ENCODE measurements around the gene TBC1D4. TPM values are rescaled to one million over a fixed set of nuclear protein-coding genes. Genes with fewer than 3 reads are reported as not detected.

The TBC1D4 gene
- total and polyA plus RNA-seq, 12 donors, result 41.6 to 324 (median 191) TPM

DNA sequence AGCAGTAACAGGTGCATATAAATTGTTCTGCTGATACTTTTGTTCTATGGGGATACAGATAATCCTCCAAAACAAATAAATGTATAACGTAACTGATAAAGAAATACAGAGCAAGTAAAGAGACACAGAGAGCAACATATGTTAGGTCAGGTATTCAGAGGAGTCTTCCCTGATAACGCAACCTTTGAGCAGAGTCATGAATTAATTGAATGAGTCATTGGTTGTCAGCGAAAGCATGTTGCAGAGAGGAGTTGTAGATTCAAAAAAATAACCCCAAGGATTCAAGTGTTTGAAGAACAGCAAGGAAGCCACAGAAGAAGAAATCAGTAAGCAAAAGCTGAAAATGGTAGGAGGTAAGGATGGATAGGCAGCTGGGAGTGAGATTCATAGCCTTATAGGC, 245.2 kb downstream of the TBC1D4 start:
- no peak overlapping the region for H3K4me3 ChIP-seq
- no peak for TF ChIP-seq POLR2A (IDR thresholded peaks at IDR 0.05)
- TF ChIP-seq CTCF (IDR thresholded peaks at IDR 0.05), result no peak
- no peaks in the 10 kb centered on the region for H3K9me3 ChIP-seq (replicated peaks in 1 of 3)
- intact Hi-C loops (cut with DNase I), result no loop called here
- no peaks in the 10 kb centered on the region for H3K27me3 ChIP-seq
- DNase-seq, result no peak
- H3K4me1 ChIP-seq (replicated peaks in 1 of 2), result no peaks in the 10 kb centered on the region
- no peak overlapping the region for H3K27ac ChIP-seq
- no peaks in the 10 kb centered on the region for H3K36me3 ChIP-seq (replicated peaks in 1 of 2)
- 55 to 63% (median 60%) methylated on average over 3 of the region's 3 CpGs for WGBS, 4 donors

Other genes starting within 250 kb of the TBC1D4 start
- gene COMMD6, start 55.7 kb upstream of the TBC1D4 start, total RNA-seq, result 100 to 1,000 TPM in 8 of 9 donors, 10 to 100 TPM in 1; 60.7 to 599 (median 340) TPM
- gene COMMD6, start 55.7 kb upstream of the TBC1D4 start, polyA plus RNA-seq, result 100 to 1,000 TPM; 142 to 327 (median 227) TPM
- 100 to 1,000 TPM in 1 of 9 donors, 10 to 100 TPM in 8; 35.0 to 109 (median 68.7) TPM for gene UCHL3, start 67.6 kb upstream of the TBC1D4 start, total RNA-seq
- 100 to 1,000 TPM in 1 of 3 donors, 10 to 100 TPM in 2; 33.5 to 183 (median 42.4) TPM for gene UCHL3, start 67.6 kb upstream of the TBC1D4 start, polyA plus RNA-seq
- gene LMO7, start 154.2 kb upstream of the TBC1D4 start, total RNA-seq, result 10 to 100 TPM in 6 of 9 donors, 1 to 10 TPM in 3; 7.4 to 39.7 (median 12.6) TPM
- 10 to 100 TPM in 2 of 3 donors, 1 to 10 TPM in 1; 9.9 to 11.7 (median 11.1) TPM for gene LMO7, start 154.2 kb upstream of the TBC1D4 start, polyA plus RNA-seq